ENCODE measurements around the gene KRT72.

DNA sequence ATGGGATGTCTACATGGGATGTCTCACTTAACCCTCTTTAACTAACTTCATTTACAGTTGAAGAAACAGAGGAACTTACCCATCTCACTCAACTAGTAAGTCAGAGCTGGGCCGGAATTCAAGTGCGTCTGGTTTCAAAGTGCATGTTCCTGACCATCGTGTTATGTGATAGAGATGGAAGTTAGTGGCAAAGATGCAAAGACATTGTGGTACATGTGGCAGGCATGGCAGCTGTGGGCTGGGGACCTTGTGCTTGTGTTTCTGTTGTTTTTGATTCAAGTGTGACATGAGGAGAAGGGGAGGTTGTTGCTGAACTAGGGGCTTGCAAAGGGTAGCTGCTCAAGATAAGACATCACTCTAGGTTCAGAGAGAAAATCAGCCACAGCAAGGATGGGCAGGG lies 25.3 kb downstream of the KRT72 start:
- no peak for TF ChIP-seq EZH2phosphoT487 (IDR thresholded peaks at IDR 0.05; ENCODE audit: insufficient read depth, low read depth)
- no peak for TF ChIP-seq EZH2 (IDR thresholded peaks at IDR 0.05; ENCODE audit: insufficient read depth, poor library complexity, severe bottlenecking)
